Measurements from ENCODE around the gene NAV2.

The NAV2 gene

GRCh38 chr11:20066783-20067156, 354.1 kb downstream of the NAV2 start:
- intact Hi-C loops (cut with DNase I; ENCODE audit: low total_unique reads): no loop called here
- Histone ChIP-seq H3K36me3 (peaks cover 51 to 77% (median 69%) of the 10 kb centered on the region in 3 donors), H3K27me3 (no peaks in the 10 kb centered on the region), H3K27ac (no peak overlapping the region), H3K4me3 (no peak overlapping the region), H3K9me3 (no peaks in the 10 kb centered on the region), H3K4me1 (peaks cover 0 to 10% (median 8%) of the 10 kb centered on the region in 4 donors)
- DNase-seq: no peak
- TF ChIP-seq CTCF (IDR thresholded peaks at IDR 0.05): no peak

- H3K27me3 ChIP-seq: no peaks in the 10 kb centered on the region
- TF ChIP-seq CTCF (IDR thresholded peaks at IDR 0.05): no peak
- no peak overlapping the region for H3K27ac ChIP-seq
- intact Hi-C loops (cut with DNase I; ENCODE audit: low total_unique reads): no loop called here
- H3K9me3 ChIP-seq: no peaks in the 10 kb centered on the region
- no peak overlapping the region for H3K4me3 ChIP-seq
- H3K36me3 ChIP-seq: peaks cover 44 to 69% (median 60%) of the 10 kb centered on the region in 3 donors
- no peak for DNase-seq
- peaks cover 0 to 10% (median 8%) of the 10 kb centered on the region in 4 donors for H3K4me1 ChIP-seq
Observed at GRCh38 chr11:20067665-20068064, 355.0 kb downstream of the NAV2 start.

GRCh38 chr11:20068691-20069090, 356.1 kb downstream of the NAV2 start:
- no peaks in the 10 kb centered on the region for H3K9me3 ChIP-seq

GRCh38 chr11:20070459-20070858, 357.8 kb downstream of the NAV2 start:
- no peak for TF ChIP-seq CTCF (IDR thresholded peaks at IDR 0.05)
- DNase-seq: no peak
- no peaks in the 10 kb centered on the region for H3K9me3 ChIP-seq
- H3K4me1 ChIP-seq: peaks cover 0 to 10% (median 8%) of the 10 kb centered on the region in 4 donors
- intact Hi-C loops (cut with DNase I; ENCODE audit: low total_unique reads): no loop called here
- H3K27me3 ChIP-seq: no peaks in the 10 kb centered on the region
- peaks cover 32 to 56% (median 34%) of the 10 kb centered on the region in 3 donors for H3K36me3 ChIP-seq
- no peak overlapping the region for H3K4me3 ChIP-seq
- H3K27ac ChIP-seq: peak overlapping the region; percentile 39 to 53

More at GRCh38 chr11:20068691-20069090, 356.1 kb downstream of the NAV2 start:
- Histone ChIP-seq H3K4me1 (peaks cover 0 to 10% (median 8%) of the 10 kb centered on the region in 4 donors), H3K36me3 (peaks cover 33 to 59% (median 50%) of the 10 kb centered on the region in 3 donors), H3K4me3 (no peak overlapping the region), H3K27ac (no peak overlapping the region), H3K27me3 (no peaks in the 10 kb centered on the region)
- DNase-seq: no peak
- intact Hi-C loops (cut with DNase I; ENCODE audit: low total_unique reads): no loop called here
- no peak for TF ChIP-seq CTCF (IDR thresholded peaks at IDR 0.05)

- Histone ChIP-seq H3K27me3 (no peaks in the 10 kb centered on the region), H3K36me3 (peaks cover 48 to 70% (median 67%) of the 10 kb centered on the region in 3 donors), H3K9me3 (no peaks in the 10 kb centered on the region), H3K4me3 (no peak overlapping the region), H3K4me1 (peaks cover 0 to 2% (median 1%) of the 10 kb centered on the region in 4 donors), H3K27ac (no peak overlapping the region)
- no peak for DNase-seq
- intact Hi-C loops (cut with DNase I; ENCODE audit: low total_unique reads): no loop called here
- no peak for TF ChIP-seq CTCF (IDR thresholded peaks at IDR 0.05)
Observed at GRCh38 chr11:20075627-20076026, 363.0 kb downstream of the NAV2 start.

GRCh38 chr11:20078846-20079245, 366.2 kb downstream of the NAV2 start:
- no peak for DNase-seq
- Histone ChIP-seq H3K36me3 (peaks cover 77 to 95% (median 81%) of the 10 kb centered on the region in 3 donors), H3K27me3 (no peaks in the 10 kb centered on the region), H3K4me1 (no peaks in the 10 kb centered on the region), H3K9me3 (no peaks in the 10 kb centered on the region), H3K27ac (no peak overlapping the region), H3K4me3 (no peak overlapping the region)
- intact Hi-C loops (cut with DNase I; ENCODE audit: low total_unique reads): no loop called here
- TF ChIP-seq CTCF (IDR thresholded peaks at IDR 0.05): no peak
